ENCODE results near the gene CIB1.

GRCh38 chr15:90240856-90241255 lies 7.1 kb upstream of the CIB1 start:
- TF ChIP-seq RFX5 (IDR thresholded peaks at IDR 0.05): no peak
- no peak for TF ChIP-seq CTCF (IDR thresholded peaks at IDR 0.05)
- no peak for TF ChIP-seq KDM1A (IDR thresholded peaks at IDR 0.05; ENCODE audit: low read depth)
- TF ChIP-seq HOXB5 (CRISPR knock-in tag; IDR thresholded peaks at IDR 0.05): no peak
- no peak for TF ChIP-seq JUNB (IDR thresholded peaks at IDR 0.05)
- no peak for TF ChIP-seq POLR2AphosphoS2 (conservative IDR thresholded peaks at IDR 0.05; ENCODE audit: low read length)
- no peak for TF ChIP-seq USF2 (IDR thresholded peaks at IDR 0.05)
- no peak for TF ChIP-seq POLR2A (IDR thresholded peaks at IDR 0.05; ENCODE audit: low read length)
- TF ChIP-seq REST (IDR thresholded peaks at IDR 0.05): no peak
- TF ChIP-seq MAFK (IDR thresholded peaks at IDR 0.05; ENCODE audit: partially characterized antibody): no peak
- no peak for TF ChIP-seq SMC3 (IDR thresholded peaks at IDR 0.05)
- TF ChIP-seq RARB (CRISPR knock-in tag; IDR thresholded peaks at IDR 0.05): no peak
- no peak for TF ChIP-seq HOXA7 (CRISPR knock-in tag; IDR thresholded peaks at IDR 0.05)

Data from A549 (cell line).